Measurements from ENCODE around the gene AHDC1.
A peak's percentile ranks its signal among the peaks of the same experiment; 100 is the strongest.

The AHDC1 gene

DNA sequence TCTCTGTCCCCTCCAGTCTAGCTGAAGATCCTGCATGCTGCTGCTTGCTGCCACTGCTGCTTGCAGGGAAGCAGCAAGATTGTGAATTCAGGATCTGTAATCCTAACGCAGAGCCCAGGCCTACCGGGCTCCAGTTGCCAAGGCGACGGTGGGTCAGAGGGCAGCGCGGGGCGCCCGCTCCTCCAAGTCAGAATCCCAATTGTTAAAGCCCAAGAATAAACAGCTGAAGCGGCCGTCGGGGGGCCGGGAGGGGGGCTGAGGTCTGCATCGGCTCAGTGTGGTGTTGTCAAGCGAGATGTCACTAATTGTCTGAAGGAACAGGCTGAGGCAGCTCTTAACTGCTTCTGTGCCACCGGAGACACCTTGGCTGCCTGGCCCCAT lies 36.8 kb downstream of the AHDC1 start:
- Histone ChIP-seq H4K20me1 (peaks cover 100% of the 10 kb centered on the region), H3K9me3 (no peaks in the 10 kb centered on the region), H3K4me3 (peak overlapping the region; percentile 19; the same call in 1 of the 2 replicates), H3K4me2 (peak overlapping the region; percentile 92), H3K27ac (peak overlapping the region; percentile 52), H3K27me3 (no peaks in the 10 kb centered on the region), H3K9ac (peak overlapping the region; percentile 32; the same call in 1 of the 2 replicates), H3K4me1 (peaks cover 100% of the 10 kb centered on the region), H3K36me3 (peaks cover 10% of the 10 kb centered on the region)
- TF ChIP-seq Cebpa-rat (IDR thresholded peaks at IDR 0.05) = no peak

DNA sequence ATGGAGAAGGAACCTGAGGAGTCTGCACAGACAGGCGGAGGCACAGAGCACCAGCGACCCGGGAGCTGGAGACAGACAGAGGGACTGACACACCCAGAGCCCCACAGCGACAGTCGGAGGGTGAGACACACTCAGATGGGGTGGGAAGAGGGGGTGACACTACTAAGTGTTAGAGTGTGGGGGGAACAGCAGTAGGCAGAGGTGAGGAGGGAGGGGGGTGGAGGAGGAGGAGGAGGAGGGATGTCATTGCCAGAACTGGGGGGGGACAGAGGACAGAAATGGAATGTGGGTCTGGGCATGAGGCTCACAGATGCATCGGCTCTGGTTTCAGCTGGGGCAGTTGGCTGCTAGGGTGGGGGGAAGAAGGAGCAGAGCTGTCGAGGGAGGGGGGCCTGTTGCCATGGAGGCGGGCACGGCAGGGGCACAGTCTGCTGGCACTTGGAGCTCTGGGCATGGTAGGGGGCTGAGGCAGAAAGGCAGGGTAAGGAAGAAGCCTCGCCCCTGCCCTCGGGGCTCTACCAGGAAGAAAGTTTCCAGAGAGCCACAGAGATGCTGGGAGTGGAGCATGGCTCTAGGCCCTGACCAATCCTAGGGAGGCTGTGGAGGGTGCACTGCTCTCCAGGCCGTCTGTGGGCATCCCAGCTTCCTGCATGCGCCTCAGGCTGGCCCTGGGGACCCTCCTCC lies 37.3 kb downstream of the AHDC1 start:
- H3K4me3 ChIP-seq = peak overlapping the region; percentile 19; the same call in 1 of the 2 replicates
- peaks cover 100% of the 10 kb centered on the region for H4K20me1 ChIP-seq
- peaks cover 100% of the 10 kb centered on the region for H3K4me1 ChIP-seq
- peak overlapping the region; percentile 47; the same call in 1 of the 2 replicates for H3K9ac ChIP-seq
- H3K27me3 ChIP-seq = no peaks in the 10 kb centered on the region
- peaks cover 10% of the 10 kb centered on the region for H3K36me3 ChIP-seq
- H3K4me2 ChIP-seq = peak overlapping the region; percentile 92
- H3K9me3 ChIP-seq = no peaks in the 10 kb centered on the region
- H3K27ac ChIP-seq = peak overlapping the region; percentile 76
- no peak for TF ChIP-seq Cebpa-rat (IDR thresholded peaks at IDR 0.05)

DNA sequence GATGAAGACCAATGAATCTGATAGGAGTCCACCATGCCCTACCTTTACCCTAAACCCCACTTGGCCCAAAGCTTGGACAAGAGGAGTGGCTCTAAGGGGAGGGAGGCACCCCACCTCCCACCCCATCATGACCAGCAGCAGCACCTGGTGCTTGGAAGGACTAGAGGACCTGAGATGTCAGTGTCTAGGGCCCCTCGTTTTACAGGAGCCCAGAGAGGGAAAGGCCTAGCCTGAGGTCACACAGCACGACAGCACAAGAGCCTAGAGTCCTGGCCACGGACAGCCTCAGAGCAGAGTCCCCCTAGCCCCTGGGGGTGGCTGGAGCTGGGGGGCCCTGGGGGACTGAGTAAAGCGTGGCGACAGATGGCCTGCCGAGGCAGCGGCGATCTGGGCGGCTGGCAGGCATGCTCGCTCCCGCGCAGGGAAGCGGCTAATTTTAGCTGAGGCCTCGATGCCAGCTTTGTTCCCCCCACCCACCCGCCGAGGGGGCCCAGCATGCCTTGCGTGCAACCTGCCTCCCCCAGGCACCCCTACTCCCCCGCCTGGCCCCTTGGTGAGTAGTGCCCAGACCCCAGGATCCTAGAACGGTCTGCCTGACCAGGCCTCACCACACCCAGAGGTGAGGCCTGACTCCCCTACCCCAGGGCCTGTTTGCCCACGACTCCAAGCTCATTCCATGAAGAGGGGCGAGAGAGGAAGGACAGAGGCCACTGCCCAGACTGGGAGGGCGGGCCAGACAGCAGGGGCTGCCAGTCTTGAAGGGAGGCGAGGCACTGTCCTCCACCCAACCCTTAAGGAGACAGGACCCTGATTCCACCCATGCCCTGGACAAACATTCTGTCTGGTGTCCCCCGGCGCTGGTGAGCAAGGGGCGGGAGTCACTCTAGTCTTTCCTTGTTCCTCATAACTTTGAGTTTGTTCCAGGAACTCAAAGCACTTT lies 39.0 kb downstream of the AHDC1 start:
- H3K4me3 ChIP-seq = no peak overlapping the region
- H3K4me1 ChIP-seq = peaks cover 100% of the 10 kb centered on the region
- TF ChIP-seq Cebpa-rat (IDR thresholded peaks at IDR 0.05) = no peak
- H3K36me3 ChIP-seq = peaks cover 14% of the 10 kb centered on the region
- H3K27me3 ChIP-seq = no peaks in the 10 kb centered on the region
- H4K20me1 ChIP-seq = peaks cover 100% of the 10 kb centered on the region
- peak overlapping the region; percentile 76 for H3K27ac ChIP-seq
- H3K9ac ChIP-seq = peak overlapping the region; percentile 59
- peak overlapping the region; percentile 92 for H3K4me2 ChIP-seq
- H3K9me3 ChIP-seq = no peaks in the 10 kb centered on the region

DNA sequence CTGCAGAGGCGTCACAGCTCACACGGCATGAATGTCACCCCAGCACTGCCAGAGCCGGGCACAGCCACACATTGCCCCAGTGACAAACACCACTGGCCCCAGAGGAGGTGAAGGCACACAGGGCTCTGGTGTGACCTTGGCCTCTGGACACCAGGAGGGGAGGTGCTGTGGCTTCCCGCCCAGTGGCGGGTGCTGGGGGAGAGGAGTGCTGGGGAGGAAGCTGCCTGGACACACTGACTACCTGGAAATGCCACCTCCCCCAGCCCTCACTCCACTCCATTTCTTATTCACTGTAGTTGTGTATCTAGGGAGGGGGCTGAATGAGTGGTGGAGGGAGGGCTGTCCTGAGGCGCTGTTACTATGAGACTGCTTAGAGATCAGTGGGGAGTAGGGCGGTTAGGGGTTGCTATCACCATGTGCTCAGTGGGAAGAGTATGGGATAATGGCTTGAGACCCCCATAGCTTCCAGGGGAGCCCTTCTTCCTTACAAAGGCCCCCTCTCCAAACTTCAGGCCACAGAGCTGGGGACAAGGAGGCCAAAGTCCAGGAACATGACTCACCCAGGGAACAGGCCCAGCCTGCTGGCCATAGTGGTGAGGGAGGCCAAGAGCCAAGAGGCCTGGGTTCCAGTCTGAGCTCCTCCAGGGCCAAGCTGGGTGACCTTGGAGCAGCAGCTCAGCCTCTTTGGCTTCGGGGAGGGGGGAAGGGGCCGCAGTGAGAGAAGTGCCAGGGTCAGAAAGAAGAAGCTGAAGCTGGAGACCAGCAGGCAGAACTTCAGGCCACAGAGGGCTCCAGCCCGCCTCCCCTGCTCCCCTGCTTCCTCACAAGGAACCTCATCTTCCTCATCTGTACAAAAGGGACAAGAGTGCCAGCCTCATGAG lies 40.1 kb downstream of the AHDC1 start:
- Histone ChIP-seq H3K4me1 (peaks cover 100% of the 10 kb centered on the region), H3K4me3 (no peak overlapping the region), H3K36me3 (peaks cover 16% of the 10 kb centered on the region), H3K27me3 (no peaks in the 10 kb centered on the region), H3K4me2 (peak overlapping the region; percentile 92), H4K20me1 (peaks cover 100% of the 10 kb centered on the region), H3K9me3 (no peaks in the 10 kb centered on the region), H3K27ac (peak overlapping the region; percentile 76), H3K9ac (peak overlapping the region; percentile 59)
- no peak for TF ChIP-seq Cebpa-rat (IDR thresholded peaks at IDR 0.05)

DNA sequence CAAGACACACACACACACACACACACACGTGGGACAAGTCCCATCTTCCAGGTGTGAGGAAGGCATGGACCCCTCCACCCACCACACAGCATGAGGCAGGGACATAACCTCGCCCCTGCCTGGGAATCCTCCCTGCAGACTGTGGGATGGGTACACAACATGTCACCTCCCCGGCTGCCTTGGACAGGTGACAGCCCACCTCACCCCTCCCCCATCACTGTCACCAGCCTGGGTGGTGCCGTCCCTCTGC lies 40.7 kb downstream of the AHDC1 start:
- Histone ChIP-seq H4K20me1 (peaks cover 100% of the 10 kb centered on the region), H3K4me3 (no peak overlapping the region), H3K9ac (0 out of 2 replicates have a peak overlapping the region, but pooled peaks have one; percentile 59), H3K36me3 (peaks cover 22% of the 10 kb centered on the region), H3K27ac (peak overlapping the region; percentile 76), H3K9me3 (no peaks in the 10 kb centered on the region), H3K27me3 (no peaks in the 10 kb centered on the region), H3K4me1 (peaks cover 100% of the 10 kb centered on the region), H3K4me2 (peak overlapping the region; percentile 92)
- no peak for TF ChIP-seq Cebpa-rat (IDR thresholded peaks at IDR 0.05)

DNA sequence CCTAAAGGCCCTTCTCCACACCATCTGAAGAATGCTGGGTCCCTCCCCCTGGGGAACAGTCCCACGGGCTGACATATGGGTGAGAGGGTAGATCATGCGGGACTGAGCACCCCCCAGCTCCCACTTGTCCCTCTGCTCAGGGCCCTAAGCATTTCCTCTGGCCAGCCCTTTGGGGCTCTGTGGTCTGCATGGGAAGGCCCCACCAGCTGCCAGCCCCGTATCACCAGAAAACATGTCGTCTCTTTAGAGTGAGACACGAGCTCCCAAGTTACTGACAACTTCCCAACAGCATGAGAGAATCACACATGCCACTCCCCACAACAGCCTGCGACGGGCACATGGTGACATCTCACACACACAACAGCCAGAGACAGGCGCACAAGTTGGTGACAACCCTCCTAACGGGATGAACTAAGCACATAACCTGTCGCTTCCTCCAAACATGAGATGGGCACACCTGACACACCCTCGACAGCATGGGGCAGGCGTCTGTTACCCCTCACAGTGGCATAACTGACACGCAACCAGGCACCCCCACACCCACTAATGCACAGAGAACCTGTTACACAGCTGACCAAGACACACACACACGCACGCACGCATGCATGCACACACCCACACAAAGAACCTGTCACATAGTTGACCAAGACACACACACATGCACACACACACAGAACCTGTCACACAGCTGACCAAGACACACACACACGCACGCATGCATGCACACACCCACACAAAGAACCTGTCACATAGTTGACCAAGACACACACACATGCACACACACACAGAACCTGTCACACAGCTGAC lies 41.2 kb downstream of the AHDC1 start:
- Histone ChIP-seq H3K4me2 (peak overlapping the region; percentile 92), H4K20me1 (peaks cover 100% of the 10 kb centered on the region), H3K27me3 (no peaks in the 10 kb centered on the region), H3K9me3 (no peaks in the 10 kb centered on the region), H3K4me3 (0 out of 2 replicates have a peak overlapping the region, but pooled peaks have one; percentile 7), H3K36me3 (peaks cover 23% of the 10 kb centered on the region), H3K27ac (peak overlapping the region; percentile 73), H3K9ac (peak overlapping the region; percentile 53; the same call in 1 of the 2 replicates), H3K4me1 (peaks cover 100% of the 10 kb centered on the region)
- TF ChIP-seq Cebpa-rat (IDR thresholded peaks at IDR 0.05) = no peak

DNA sequence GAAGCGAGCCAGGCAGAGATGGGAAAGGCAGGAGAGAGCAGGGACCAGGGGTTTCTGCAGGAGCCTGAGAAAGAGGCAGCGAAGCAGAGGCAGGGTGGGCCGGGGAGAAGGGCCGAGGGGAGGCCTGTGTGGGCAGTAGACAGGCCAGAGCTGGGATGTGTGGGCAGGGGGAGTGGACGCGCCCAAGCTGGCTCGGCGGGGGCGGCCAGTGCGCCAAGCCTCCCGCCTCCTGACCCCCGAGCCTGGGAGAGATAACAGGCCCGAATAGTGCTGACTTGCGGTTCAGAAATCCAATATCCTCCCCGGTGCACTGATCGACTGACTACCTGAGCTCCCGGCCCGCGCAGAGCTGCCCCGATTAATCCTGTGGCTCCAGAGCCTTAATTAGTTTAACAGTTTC lies 41.9 kb downstream of the AHDC1 start:
- Histone ChIP-seq H3K36me3 (peaks cover 19% of the 10 kb centered on the region), H3K27me3 (no peaks in the 10 kb centered on the region), H3K9me3 (no peaks in the 10 kb centered on the region), H3K27ac (peak overlapping the region; percentile 73), H3K4me3 (0 out of 2 replicates have a peak overlapping the region, but pooled peaks have one; percentile 7), H3K4me2 (peak overlapping the region; percentile 92), H3K4me1 (peaks cover 100% of the 10 kb centered on the region), H4K20me1 (peaks cover 100% of the 10 kb centered on the region), H3K9ac (peak overlapping the region; percentile 53; the same call in 1 of the 2 replicates)
- no peak for TF ChIP-seq Cebpa-rat (IDR thresholded peaks at IDR 0.05)

DNA sequence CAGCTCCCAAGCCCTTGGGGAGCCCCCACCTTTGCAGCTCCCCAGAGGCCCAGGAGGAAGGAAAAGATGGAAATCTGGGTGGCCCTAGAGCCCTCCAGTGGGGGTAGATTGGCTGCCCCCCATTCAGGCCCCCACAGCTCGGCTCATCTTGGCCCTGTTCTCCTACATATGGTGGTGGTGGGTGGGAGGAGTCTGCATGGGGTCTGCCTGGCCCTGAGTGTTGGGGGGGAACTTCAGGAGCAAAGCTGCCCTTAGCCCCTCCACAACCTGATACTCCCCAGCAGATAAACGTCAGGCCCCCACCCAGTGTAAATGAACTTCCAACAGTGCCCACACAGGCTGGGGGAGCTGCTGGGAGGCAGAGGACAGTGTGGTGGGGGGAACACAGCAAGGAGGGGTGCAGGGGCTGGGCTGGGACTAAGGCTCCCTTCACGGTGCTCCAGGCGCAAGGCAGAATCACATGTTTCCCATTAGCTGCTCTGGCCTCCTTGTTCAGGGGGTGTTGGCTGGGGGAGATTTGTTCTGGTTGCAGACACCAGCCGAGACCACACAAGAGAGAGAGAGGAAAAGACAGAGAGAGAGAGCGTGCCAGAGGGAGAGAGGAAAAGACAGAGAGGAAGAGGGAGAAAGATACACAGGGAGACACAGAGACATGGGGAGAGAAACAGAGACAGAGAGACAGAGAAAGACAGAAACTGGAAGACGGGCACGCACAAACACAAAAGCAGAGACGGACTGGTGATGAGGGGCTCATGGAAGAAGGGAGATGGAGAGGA lies 42.6 kb downstream of the AHDC1 start:
- H3K36me3 ChIP-seq = peaks cover 19% of the 10 kb centered on the region
- no peaks in the 10 kb centered on the region for H3K27me3 ChIP-seq
- peak overlapping the region; percentile 92 for H3K4me2 ChIP-seq
- no peaks in the 10 kb centered on the region for H3K9me3 ChIP-seq
- no peak for TF ChIP-seq Cebpa-rat (IDR thresholded peaks at IDR 0.05)
- H3K27ac ChIP-seq = peak overlapping the region; percentile 73
- H4K20me1 ChIP-seq = peaks cover 96% of the 10 kb centered on the region
- H3K9ac ChIP-seq = peak overlapping the region; percentile 53
- H3K4me1 ChIP-seq = peaks cover 99% of the 10 kb centered on the region
- no peak overlapping the region for H3K4me3 ChIP-seq
